Activated CD8-positive, alpha-beta memory T cell treated with anti-CD3 and anti-CD28 coated beads, Interleukin-2, amount 50 U/mL, for 24 hours (primary cell): Measurements from ENCODE around the gene HOXC6.
"Not testable (repeated sequence)": the region's sequence is repeated elsewhere in the genome, so short reads cannot be mapped to it uniquely, and the experiment has no call there.

ENCODE experiments used
- DNase-seq: peaks from one replicate; pipeline ENCODE4 v3.0.0-alpha.2; 2020; ENCODE audit errors: extremely low read depth

The HOXC6 gene

DNA sequence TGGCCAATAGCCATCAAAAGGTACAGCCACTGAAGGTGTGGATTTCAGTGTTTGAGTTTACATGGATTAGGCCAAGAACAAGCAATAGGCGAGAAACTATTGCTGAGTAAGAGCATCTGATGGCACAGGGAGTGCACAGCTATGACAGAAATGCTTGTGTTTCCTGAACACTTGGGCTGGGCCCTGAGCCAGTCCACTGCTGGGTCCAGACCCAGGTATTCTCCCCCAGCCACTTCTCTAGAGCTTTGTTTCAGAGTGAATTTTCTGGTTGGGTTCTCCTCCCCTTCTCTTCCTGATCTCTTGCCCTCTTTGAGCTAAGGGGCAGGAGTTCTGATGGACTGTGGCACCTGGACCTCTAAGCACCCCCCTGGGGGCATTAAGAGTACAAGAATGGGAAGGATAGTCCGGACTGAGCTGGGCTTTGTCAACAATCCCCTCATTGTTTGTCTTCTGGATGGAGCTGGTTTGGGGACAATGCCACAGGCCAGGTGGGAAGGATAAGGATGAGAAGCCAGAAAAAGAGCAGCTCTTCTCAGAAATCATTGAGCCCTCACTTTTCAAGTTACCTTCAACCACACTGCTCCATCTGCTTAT is 13.0 kb downstream of the HOXC6 start:
- DNase-seq = no peak

DNA sequence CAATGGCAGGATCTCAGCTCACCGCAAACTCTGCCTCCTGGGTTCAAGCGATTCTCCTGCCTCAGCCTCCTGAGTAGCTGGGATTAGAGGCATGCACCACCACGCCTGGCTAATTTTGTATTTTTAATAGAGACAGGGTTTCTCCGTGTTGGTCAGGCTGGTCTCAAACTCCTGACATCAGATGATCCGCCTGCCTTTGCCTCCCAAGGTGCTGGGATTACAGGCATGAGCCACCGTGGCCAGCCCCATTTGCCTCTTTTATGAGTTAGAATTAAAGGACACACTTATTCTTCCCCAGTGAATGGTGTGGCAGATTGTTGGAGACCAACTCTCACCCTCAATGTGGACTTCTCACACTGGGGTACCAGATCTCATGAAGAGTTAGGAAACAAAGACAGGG is 13.8 kb downstream of the HOXC6 start:
- DNase-seq = not testable (repeated sequence)

DNA sequence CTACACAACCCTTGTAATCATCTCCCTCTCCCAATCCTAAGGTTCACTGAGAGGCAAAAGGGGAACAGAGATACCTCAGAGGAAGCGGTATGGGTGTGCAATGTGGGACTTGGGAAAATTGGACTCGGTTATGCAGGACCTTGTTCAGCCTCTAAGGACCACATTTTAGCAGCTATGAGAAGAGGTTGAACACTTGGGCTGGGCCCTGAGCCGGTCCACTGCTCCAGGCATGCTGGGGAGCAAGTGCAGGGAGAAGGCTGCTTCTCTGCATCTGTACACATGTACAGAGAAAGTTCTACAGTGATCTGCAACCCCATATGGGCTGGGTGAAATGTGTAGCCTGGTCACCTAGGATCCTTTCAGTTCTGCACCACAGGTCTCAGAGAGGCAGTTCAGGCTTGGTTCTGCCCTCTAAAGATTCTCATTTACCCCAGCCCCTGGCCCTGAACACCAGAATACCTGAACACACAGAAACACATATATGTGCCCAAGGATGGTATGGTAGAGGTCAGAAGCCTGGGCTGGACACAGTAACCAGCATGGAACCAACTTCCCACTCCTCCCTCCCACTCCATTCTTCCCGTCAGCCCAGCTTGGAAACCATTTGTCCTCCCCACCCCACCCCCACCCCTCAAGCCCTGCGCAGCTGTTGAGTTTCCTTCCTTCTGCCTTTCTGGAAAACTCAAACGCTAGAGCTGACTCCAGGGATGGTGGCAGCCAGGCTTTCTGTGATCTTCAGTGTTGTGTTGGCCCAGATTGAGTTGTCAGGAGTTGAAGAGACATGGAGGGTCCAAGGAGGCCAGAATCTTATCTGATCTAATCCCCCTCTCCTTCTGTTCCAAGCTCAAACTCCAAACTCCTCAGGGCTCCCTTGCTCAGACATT is 15.0 kb downstream of the HOXC6 start:
- DNase-seq = no peak

DNA sequence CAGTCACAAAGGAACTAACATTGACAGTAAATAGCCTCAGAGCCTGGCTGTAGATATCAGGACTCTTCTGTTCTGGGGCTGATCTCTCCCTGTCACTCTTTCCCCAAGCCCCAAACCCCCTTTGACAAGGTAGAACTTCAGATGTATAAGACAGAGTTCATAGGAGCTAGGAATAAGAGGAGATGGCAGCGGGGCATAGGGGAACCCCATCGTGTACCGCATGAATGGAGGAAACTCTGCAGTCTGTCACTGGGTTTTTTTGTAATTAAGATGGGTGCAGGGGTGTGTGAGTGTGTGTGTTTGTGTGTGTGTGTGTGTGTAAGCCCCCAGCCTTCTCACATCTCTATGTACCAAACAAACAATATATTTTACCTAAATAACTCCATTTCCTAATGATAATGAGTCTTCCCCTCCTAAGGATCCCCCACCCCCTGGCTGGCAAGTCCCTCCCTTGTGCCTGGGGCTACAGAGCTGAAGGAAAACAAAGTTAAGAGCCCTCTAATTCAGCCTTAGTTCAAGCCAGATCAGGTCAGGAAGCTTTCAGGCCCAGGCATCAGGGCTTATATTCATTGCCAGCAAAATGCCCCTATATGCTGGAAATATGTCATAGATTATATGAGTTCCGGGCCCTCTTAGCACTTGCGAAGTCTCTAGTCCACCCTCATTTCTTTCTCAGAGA is 16.3 kb downstream of the HOXC6 start:
- no peak for DNase-seq

DNA sequence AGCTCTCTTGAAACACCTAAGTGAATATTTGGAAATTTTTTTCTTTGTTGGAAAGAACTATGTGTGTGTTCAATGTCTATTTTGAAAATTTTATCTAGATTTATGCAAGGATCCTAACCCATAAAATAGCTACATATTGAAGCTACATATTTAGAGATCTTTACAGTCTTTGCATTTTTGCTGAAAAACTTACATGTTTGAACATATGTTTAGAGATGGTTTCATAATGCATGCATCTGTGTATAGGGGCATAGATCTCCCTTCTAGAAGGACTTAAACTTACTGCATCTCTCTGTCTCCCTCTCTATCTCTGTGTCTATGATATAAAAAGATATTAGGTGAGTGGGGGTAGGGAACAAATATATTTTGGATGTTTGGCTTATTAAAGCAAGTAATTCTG is 17.2 kb downstream of the HOXC6 start:
- DNase-seq = no peak

DNA sequence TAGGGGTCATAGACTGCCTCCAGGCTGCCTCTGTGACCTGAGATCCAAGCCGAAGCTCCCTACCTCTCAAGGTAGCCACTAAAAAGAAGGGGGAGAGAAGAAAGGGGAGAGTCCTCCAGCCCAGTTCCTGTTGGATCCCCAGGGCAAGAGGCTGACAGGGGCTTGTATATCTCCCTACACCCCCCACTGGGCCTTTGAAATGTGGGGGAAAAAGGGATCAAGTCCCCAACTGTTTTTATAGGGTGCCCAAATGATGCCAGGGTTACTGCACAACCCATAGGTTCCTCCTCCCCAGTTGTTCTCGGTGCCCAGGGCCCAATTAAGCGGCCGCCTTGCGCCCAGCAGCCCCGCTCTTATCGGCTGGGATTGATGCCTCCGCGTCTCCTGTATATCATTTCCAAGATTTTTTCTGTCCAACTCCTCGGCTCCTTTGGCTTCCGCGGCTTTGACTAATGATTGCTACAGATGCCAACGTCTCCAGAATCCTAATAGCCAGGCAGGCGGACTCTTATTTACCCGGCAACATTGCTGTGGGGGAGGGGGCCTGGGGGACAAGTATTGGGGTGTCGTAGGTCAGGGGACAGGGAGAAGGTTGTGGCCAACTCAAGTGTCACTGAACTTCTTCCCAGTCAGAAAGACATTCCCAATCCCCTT is 17.8 kb downstream of the HOXC6 start:
- no peak for DNase-seq

GRCh38 chr12:54046809-54047159 is 18.5 kb downstream of the HOXC6 start:
- no peak for DNase-seq

DNA sequence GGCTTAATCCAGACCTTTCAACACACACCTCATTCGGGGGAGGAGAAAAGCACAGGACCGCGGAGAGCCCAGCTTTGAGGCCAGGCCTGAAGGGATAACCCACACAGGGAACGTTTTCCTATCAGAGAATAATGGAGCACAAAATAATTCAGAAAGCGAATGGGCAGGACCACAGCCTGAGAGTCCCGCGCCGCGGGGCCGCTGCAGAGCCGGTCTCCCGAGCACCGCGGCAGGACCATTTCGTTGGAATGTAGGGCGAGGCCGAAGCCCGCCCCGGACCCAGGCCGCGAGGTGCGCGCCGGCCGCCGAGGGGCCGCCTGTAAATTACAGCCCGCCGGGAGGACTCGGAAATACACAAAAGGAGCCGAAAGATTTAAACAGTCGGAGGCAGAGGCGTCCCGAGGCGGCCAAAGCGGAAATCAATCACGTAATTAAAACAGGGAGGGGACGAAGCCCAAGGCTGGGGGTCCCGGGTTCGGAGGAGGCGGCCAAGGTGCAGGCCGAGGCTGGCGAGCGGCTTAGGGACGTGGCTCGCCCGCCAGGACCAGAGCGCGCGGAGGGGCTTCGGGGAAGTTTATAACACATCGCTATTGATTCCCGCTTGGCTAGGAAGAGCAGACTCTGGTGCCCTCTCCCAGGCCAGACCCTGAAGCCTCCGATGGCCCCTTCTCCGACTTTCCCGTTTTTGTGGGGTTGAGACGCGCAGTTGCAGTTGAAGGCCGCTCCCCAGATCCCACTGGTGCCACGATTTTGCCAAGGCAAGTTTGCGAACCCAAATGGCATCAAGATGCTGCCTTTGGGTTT is 19.1 kb downstream of the HOXC6 start:
- DNase-seq = no peak

DNA sequence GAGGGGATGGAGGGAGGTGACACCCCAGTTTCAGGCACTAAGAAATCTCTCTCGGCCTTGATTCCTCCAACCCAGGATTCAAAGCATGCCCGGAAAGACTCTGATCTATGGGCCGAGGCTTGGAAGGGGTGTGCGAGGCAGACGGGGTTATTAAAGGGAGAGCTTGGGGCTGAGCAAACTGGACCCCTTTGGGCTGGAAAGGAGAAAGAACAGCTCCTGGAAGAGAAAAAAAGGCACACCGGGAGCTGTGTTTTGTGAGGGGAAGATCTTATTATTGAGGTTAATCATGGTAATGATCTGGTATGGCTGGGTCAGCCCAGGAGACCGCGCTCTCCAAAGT is 19.7 kb downstream of the HOXC6 start:
- no peak for DNase-seq

DNA sequence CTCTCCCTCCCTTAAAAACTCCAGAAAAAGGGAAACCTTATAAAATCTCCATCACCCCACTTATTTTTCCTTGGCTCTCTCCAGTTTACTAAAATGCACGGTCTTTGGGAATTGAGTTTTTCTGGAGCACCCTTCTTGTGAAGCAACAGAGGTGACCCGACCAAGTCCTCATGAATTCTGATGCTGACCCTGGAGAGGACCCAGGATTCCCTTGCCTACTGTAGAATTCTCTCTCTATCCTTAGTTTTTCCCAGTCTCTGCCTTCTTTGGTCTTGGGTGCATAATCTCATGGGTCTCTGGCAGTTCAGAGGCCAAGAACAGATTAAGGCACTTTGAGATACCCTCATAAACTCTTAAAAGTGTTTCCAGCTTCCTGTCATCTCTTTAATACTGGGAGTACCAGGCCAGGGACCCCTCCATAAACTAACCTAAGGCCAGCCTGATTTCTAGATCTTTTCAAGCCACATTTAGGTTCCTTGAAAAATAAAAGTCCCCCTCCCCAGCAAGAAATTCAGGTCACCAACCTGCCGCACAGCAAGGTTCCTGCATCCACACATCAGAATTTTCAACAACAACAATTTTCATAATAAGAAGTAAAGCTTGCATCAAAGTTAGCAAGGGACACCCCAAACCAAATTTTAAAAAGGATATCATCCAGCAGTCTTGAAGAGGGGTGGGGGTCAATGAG is 20.3 kb downstream of the HOXC6 start:
- no peak for DNase-seq

GRCh38 chr12:54049108-54049507 is 20.9 kb downstream of the HOXC6 start:
- no peak for DNase-seq

- no peak for DNase-seq
These were observed 22.2 kb downstream of the HOXC6 start for GRCh38 chr12:54050482-54050810.

GRCh38 chr12:54051026-54051842 is 23.0 kb downstream of the HOXC6 start:
- DNase-seq = no peak

GRCh38 chr12:54051874-54052437 is 23.7 kb downstream of the HOXC6 start:
- DNase-seq = no peak

DNA sequence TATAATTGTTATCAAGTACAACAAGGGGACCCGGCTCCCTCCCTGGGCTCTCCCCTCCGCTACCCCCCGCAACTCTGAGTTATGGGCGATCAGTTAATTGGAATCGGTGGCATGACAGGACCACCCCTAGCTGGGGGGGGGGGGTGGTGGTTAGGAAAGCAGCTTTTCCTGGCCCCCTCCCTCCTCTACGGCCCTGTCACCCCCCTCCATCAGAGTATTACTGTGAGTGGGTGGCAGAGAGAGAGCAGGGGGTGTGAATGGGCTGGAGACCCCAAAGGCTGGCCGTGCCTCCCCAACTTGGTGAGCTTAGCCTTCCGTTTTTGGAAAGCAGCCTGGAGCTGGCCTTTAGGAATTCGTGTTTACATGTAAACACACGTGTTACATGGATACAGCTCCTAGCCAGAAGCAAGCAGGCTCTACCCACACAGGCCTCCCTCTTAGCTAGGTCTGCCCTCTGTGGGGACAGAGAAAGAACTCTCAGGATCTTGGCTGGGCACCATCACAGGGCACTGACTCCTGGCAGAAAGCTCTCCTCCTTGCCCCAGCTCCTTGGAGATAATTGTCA is 24.3 kb downstream of the HOXC6 start:
- no peak for DNase-seq

DNA sequence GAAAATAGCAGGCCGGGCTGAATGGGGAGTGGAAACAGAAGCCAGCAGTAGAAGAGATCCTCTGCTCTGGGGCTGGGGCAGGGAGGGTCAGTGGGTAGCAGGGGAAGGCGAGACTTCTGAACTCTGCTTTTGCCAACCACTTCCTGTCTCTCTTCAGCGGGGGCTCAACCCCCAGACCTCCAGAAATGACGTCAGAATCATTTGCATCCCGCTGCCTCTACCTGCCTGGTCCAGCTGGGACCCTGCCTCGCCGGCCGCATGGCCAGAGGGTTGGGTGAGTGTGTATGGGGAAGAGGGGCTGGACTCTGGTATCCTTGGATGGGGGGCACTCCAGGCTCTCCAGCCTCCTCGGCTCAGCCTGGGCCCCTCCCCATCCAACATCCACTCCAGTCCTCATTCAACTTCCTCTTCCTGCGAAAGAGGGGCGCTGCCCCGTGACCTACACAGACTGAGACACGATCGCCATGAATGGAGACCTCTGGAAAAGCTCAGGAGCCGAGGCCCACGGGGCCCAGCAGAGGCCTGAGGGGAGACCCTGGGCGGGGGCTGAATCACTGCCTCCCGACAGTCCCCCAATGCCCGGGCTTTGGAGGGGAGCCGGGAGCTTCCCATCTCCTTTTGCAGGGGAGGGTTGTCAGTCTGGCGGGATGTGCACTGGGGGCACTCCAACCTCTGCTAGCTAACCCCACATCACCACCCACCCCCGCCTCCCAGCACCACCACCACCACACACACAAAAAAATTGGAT is 24.9 kb downstream of the HOXC6 start:
- no peak for DNase-seq

GRCh38 chr12:54053751-54054741 is 25.8 kb downstream of the HOXC6 start, which contains the start of gene HOXC4:
HOXC4 (plus strand) TSS chr12:54053835; CDS start chr12:54053923, 88 bp downstream.
- no peak for DNase-seq

GRCh38 chr12:54054742-54055194 is 26.5 kb downstream of the HOXC6 start:
- DNase-seq = no peak
